K562 (cell line): Measurements from ENCODE around the gene SKIC2. TPM values are rescaled to one million over a fixed set of nuclear protein-coding genes. Genes with fewer than 3 reads are reported as not detected.
"Not testable (repeated sequence)": the region's sequence is repeated elsewhere in the genome, so short reads cannot be mapped to it uniquely, and the experiment has no call there.

Source experiments
- ATAC-seq: fragments of 200-7000 bp; cut with Tn5 transposase; 3 replicates; pipeline ENCODE4 v1.9.1; 2020; ENCODE audit warnings: moderate library complexity
- BruUV-seq: library from RNA; stranded (reverse); fragments of 400-500 nt; replicated peaks from 2 replicates; lab custom pipeline; 2021; lab: Mats Ljungman, UMichigan
- CTCF ChIA-PET: fragments of 300-600 bp; formaldehyde crosslinking; extraction: SDS; loops from one replicate; lab custom pipeline; 2021; ENCODE audit warnings: low intra/inter-chr PET ratio; lab: Yijun Ruan, JAX
- POLR2A ChIA-PET: fragments of 300-600, 350-650 bp; sonication (Branson Sonifier 250); formaldehyde crosslinking; extraction: SDS; loops from one replicate; lab custom pipeline; 2021; ENCODE audit warnings: antibody characterized with exemption, inconsistent platforms; lab: Yijun Ruan, JAX
- DNase-seq, 4 experiments: peaks; one replicate each; pipeline versions ENCODE4 v3.0.0 to v3.0.0-alpha.2; 2011 to 2018; ENCODE audit warnings: low spot score in 3 of 4, mixed read lengths in 3 of 4; ENCODE audit errors: extremely low read depth in 1 of 4
- FAIRE-seq: peaks from 2 replicates; lab custom pipeline; 2011; peaks lifted over from hg19 to GRCh38; lab: Jason Lieb, UNC
- H2AFZ ChIP-seq: 2 replicates; pipeline ENCODE4 v1.6.0; 2011; ENCODE audit warnings: low read depth, low read length, control low read depth, inconsistent platforms
- H3K27ac ChIP-seq: fragments of 200-600 bp; 3 replicates; pipeline ENCODE4 v1.8.0; 2011; ENCODE audit warnings: low read depth, mild to moderate bottlenecking, control low read depth, inconsistent platforms, low read length, moderate library complexity, mixed read lengths; ENCODE audit errors: extremely low read depth
- H3K27me3 ChIP-seq, 2 experiments: fragments of 300-600 bp in 1 of 2; 2 replicates in 1 of 2; 3 replicates in 1 of 2; pipeline versions ENCODE4 v1.6.0 to v1.8.0; 2011; ENCODE audit warnings: inconsistent platforms in 2 of 2, low read length in 2 of 2, mild to moderate bottlenecking in 1 of 2, mixed read lengths in 1 of 2, moderate library complexity in 1 of 2; ENCODE audit not compliant: control insufficient read depth in 2 of 2, insufficient read depth in 2 of 2
- H3K36me3 ChIP-seq: fragments of 300-600 bp; 3 replicates; pipeline ENCODE4 v1.8.0; 2011; ENCODE audit warnings: mild to moderate bottlenecking, low read length, inconsistent platforms; ENCODE audit not compliant: control insufficient read depth, insufficient read depth
- H3K4me1 ChIP-seq, 2 experiments: fragments of 200-600 bp in 1 of 2; replicated peaks in 1 of 2; 2 replicates in 1 of 2; 3 replicates in 1 of 2; pipeline versions ENCODE4 v1.5.1 to v1.8.0; 2011; ENCODE audit warnings: inconsistent platforms in 2 of 2, low read length in 2 of 2, mild to moderate bottlenecking in 1 of 2, mixed read lengths in 1 of 2, moderate library complexity in 1 of 2; ENCODE audit not compliant: control insufficient read depth in 2 of 2, insufficient read depth in 2 of 2
- H3K4me2 ChIP-seq: 2 replicates; pipeline ENCODE4 v1.6.1; 2011; ENCODE audit warnings: low read length, control low read depth, inconsistent platforms, mixed read lengths; ENCODE audit not compliant: insufficient read depth
- H3K4me3 ChIP-seq: fragments of 200-600 bp; sonication (generic), shearing (Covaris generic); 2 replicates; pipeline ENCODE4 v1.5.1; 2016; ENCODE audit warnings: control low read depth, inconsistent platforms
- H3K79me2 ChIP-seq: fragments of 200-600 bp; 3 replicates; pipeline ENCODE4 v1.8.0; 2011; ENCODE audit warnings: low read length, inconsistent platforms; ENCODE audit not compliant: control insufficient read depth, insufficient read depth
- H3K9ac ChIP-seq, 2 experiments: 2 replicates each; pipeline versions ENCODE4 v1.6.0 to v1.6.1; 2011; ENCODE audit warnings: low read depth in 2 of 2, low read length in 2 of 2, control low read depth in 1 of 2, inconsistent platforms in 1 of 2, mild to moderate bottlenecking in 1 of 2, mixed read lengths in 1 of 2; ENCODE audit not compliant: insufficient read depth in 1 of 2
- H3K9me1 ChIP-seq: one replicate; pipeline ENCODE4 v1.6.0; 2011; ENCODE audit warnings: inconsistent platforms, mild to moderate bottlenecking, low read length, moderate library complexity; ENCODE audit not compliant: control insufficient read depth, insufficient read depth
- H3K9me3 ChIP-seq: replicated peaks from 2 replicates; pipeline ENCODE4 v1.5.1; 2011; ENCODE audit warnings: low read depth, low read length, inconsistent platforms; ENCODE audit not compliant: control insufficient read depth, insufficient read depth
- H4K20me1 ChIP-seq: replicated peaks from 2 replicates; pipeline ENCODE4 v1.6.1; 2011; ENCODE audit warnings: low read length, inconsistent platforms, mixed read lengths; ENCODE audit not compliant: control insufficient read depth, insufficient read depth
- WGBS: fragments of 100-300 bp; shearing (Covaris generic); methylation state at CpG from one replicate; pipeline ENCODE4 v1.1.6; 2016; ENCODE audit warnings: low coverage, mixed read lengths; ENCODE audit not compliant: insufficient coverage; ENCODE audit errors: missing lambda C conversion rate; 5-methylcytosine and 5-hydroxymethylcytosine counted together
- in situ Hi-C: fragments of 300-500 bp; cut with MboI; formaldehyde crosslinking; loops from 4 replicates; pipeline ENCODE4 v1.15.0; 2018; ENCODE audit warnings: inconsistent platforms, mixed read lengths
- intact Hi-C: fragments of 100-400 bp; cut with micrococcal nuclease; formaldehyde crosslinking; loops from 2 replicates; pipeline ENCODE4 v1.14.2; 2022
- polyA plus RNA-seq, 8 experiments: library from polyadenylated mRNA; depleted of rRNA in 4 of 8; stranded (reverse) in 5 of 8; unstranded in 3 of 8; fragments of >200 nt; fragmentation: Nextera tagmentation in 2 of 8; fragmentation: Illumina TruSeq in 1 of 8; extraction: Ambion mirVana in 2 of 8; extraction: Trizol in 1 of 8; gene quantifications; 2 replicates each; pipeline versions ENCODE4 v1.2.1 to v1.2.3, GENCODE V29; 2011 to 2014; ENCODE audit warnings: inconsistent platforms in 1 of 8, missing spikeins in 1 of 8
- total RNA-seq, 7 experiments: library from RNA; depleted of rRNA in 6 of 7; stranded (reverse); fragments of >200 nt in 6 of 7; fragmentation: Illumina TruSeq in 2 of 7; extraction: Trizol in 2 of 7; gene quantifications; 2 replicates each; pipeline versions ENCODE4 v1.2.1 to v1.2.3, GENCODE V29; 2011 to 2021; ENCODE audit warnings: low replicate concordance in 1 of 7

Gene SKIC2
- total and polyA plus RNA-seq, 9 of the 15 experiments (the other 6 are each of a cell fraction or from before 2014, with no cell fraction given) = 3.3 to 94.6 (median 38.8) TPM

DNA sequence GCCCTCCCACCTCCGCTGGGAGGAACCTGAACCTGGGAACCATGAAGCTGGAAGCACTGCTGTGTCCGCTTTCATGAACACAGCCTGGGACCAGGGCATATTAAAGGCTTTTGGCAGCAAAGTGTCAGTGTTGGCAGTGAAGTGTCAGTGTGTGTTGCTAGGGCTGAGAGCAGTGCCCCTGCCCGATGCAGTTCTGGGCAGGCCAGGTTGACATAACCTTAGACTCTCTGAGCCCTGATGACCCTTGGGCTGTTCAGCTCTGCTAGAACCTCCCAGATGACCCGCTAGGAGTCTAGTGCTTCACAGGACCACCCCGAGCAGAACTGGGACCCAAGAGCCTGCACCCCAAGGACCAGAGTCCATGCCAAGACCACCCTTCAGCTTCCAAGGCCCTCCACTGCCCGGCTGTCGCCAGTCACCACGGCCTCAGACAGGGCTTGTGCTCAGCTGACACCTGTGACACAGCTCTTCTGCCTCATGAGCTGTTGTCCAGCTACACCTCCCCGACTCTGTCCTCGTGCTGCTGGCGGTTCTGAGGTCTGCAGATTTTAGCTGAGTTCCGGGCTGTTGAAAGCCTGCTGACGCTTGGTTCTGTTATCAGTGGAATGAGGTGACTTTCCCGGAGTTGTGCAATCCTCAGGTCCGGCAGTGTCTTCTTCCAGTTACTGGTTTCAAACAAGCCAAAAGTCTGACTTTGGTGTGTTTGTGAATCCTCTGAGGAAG lies 43.7 kb downstream of the SKIC2 start:
- FAIRE-seq = peak; percentile 100
- in situ Hi-C loops, H3K4me2 ChIP-seq, H3K36me3 ChIP-seq, POLR2A ChIA-PET, H3K27me3 ChIP-seq, H2AFZ ChIP-seq, CTCF ChIA-PET, H3K79me2 ChIP-seq, H3K4me3 ChIP-seq, BruUV-seq, DNase-seq, H3K9me3 ChIP-seq, H3K4me1 ChIP-seq, H3K9me1 ChIP-seq, intact Hi-C loops, H3K9ac ChIP-seq, H3K27ac ChIP-seq, H4K20me1 ChIP-seq: not testable (repeated sequence)
- no CpG with 5 or more reads among the region's 15 CpGs for WGBS
- ATAC-seq = peak; percentile 97

DNA sequence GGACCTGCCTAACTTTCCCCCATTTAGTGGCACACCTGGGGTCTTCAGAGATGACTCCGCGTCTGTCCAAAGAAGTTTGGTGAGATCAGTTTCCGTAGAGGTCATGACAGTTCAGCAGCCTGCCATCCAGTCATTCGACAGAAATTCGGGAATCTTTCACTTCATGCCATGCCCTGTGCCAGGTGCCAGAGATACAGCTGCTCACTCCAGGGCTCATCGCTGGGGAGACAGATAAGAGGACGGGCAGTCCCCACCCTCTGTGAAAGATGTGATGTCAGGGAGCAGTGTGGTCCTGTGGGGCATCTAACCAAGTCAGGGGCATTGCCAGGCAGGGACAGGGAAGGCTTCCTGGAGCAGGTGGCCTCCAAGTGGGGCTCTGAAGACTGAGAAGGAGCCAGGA lies 44.3 kb downstream of the SKIC2 start:
- H3K4me1 ChIP-seq, H3K79me2 ChIP-seq, H3K4me2 ChIP-seq, H3K9me3 ChIP-seq, H4K20me1 ChIP-seq, H3K27me3 ChIP-seq, H2AFZ ChIP-seq, intact Hi-C loops, in situ Hi-C loops, H3K27ac ChIP-seq, H3K9ac ChIP-seq, DNase-seq, FAIRE-seq, BruUV-seq, H3K36me3 ChIP-seq, POLR2A ChIA-PET, H3K4me3 ChIP-seq, H3K9me1 ChIP-seq, CTCF ChIA-PET: not testable (repeated sequence)
- peak; percentile 13 for ATAC-seq
- WGBS = no CpG with 5 or more reads among the region's 7 CpGs

DNA sequence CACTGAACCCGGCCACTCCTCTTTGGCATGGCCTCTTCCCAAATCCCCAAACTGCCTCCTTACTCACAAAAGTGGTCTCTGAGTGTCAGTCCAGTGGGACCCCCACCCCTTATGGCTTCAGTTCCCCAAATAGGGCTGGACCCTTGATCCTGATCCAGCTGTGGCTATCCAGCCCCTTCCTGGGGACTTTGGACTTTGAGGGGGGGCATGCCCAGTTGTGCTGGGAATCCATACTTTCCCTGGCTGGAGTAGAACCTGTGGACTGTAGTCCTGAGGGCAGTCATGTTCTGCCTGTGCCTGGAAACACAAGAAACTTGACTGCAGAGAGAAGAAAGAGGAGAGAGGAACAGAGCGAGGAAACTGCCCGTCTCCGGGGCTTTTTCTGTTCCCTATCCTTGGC lies 45.4 kb downstream of the SKIC2 start:
- FAIRE-seq, DNase-seq, H4K20me1 ChIP-seq, H3K79me2 ChIP-seq, H2AFZ ChIP-seq, in situ Hi-C loops, intact Hi-C loops, H3K4me3 ChIP-seq, H3K4me2 ChIP-seq, H3K9ac ChIP-seq, H3K27ac ChIP-seq, CTCF ChIA-PET, H3K4me1 ChIP-seq, H3K9me3 ChIP-seq, H3K27me3 ChIP-seq, ATAC-seq, POLR2A ChIA-PET, H3K36me3 ChIP-seq, H3K9me1 ChIP-seq, BruUV-seq: not testable (repeated sequence)
- no CpG with 5 or more reads among the region's 4 CpGs for WGBS
